Stomach smooth muscle (tissue), 2 donors: ENCODE measurements around the gene FRG2.
"Not testable (repeated sequence)": the region's sequence is repeated elsewhere in the genome, so short reads cannot be mapped to it uniquely, and the experiment has no call there.

Experiments
- H3K27ac ChIP-seq: one replicate; pipeline ENCODE4 v1.7.0; 2013; ENCODE audit warnings: mild to moderate bottlenecking, low read length, inconsistent platforms
- H3K27me3 ChIP-seq, 2 donors: one replicate each; pipeline ENCODE4 v1.7.0; 2013; ENCODE audit warnings: low read length in 2 of 2; ENCODE audit not compliant: insufficient read depth in 2 of 2, control insufficient read depth in 1 of 2
- H3K36me3 ChIP-seq, 2 donors: one replicate each; pipeline ENCODE4 v1.7.0; 2013; ENCODE audit warnings: low read length in 2 of 2; ENCODE audit not compliant: control insufficient read depth in 2 of 2, insufficient read depth in 2 of 2
- H3K4me1 ChIP-seq: one replicate; pipeline ENCODE4 v1.7.0; 2013; ENCODE audit warnings: low read length; ENCODE audit not compliant: control insufficient read depth, insufficient read depth
- H3K4me3 ChIP-seq, 2 donors: one replicate each; pipeline ENCODE4 v1.7.0; 2013; ENCODE audit warnings: low read length in 2 of 2
- H3K9ac ChIP-seq, 2 donors: one replicate each; pipeline ENCODE4 v1.7.0; 2013; ENCODE audit warnings: low read length in 2 of 2, mild to moderate bottlenecking in 1 of 2
- H3K9me3 ChIP-seq, 2 donors: one replicate each; pipeline ENCODE4 v1.7.0; 2013; ENCODE audit warnings: low read length in 2 of 2; ENCODE audit not compliant: control insufficient read depth in 2 of 2
- donor health status: healthy.
- donor health status: Pancreatic carcinoma.

The FRG2 gene

GRCh38 chr4:190021973-190022372 is 5.1 kb downstream of the FRG2 start:
- peak overlapping the region in 1 of 2 donors; percentile 22 for H3K4me3 ChIP-seq
- H3K9me3 ChIP-seq, H3K36me3 ChIP-seq, H3K27ac ChIP-seq, H3K9ac ChIP-seq, H3K4me1 ChIP-seq: not testable (repeated sequence)
- H3K27me3 ChIP-seq: peaks cover 33 to 39% of the 10 kb centered on the region in 2 donors

- Histone ChIP-seq H3K27ac (no peak overlapping the region), H3K4me3 (peak overlapping the region in 1 of 2 donors; percentile 35), H3K36me3 (no peaks in the 10 kb centered on the region), H3K9ac (no peak overlapping the region), H3K27me3 (peaks cover 38 to 48% of the 10 kb centered on the region in 2 donors), H3K4me1 (peaks cover 10% of the 10 kb centered on the region), H3K9me3 (no peaks in the 10 kb centered on the region)
Measured at GRCh38 chr4:190020790-190021717, 6.0 kb downstream of the FRG2 start.

GRCh38 chr4:190019859-190020463 is 7.1 kb downstream of the FRG2 start:
- not testable (repeated sequence) for H3K36me3 ChIP-seq, H3K9ac ChIP-seq, H3K27ac ChIP-seq, H3K4me1 ChIP-seq, H3K4me3 ChIP-seq, H3K9me3 ChIP-seq
- H3K27me3 ChIP-seq: peaks cover 45 to 59% of the 10 kb centered on the region in 2 donors

- H3K9me3 ChIP-seq: no peaks in the 10 kb centered on the region
- no peak overlapping the region for H3K27ac ChIP-seq
- no peak overlapping the region for H3K4me3 ChIP-seq
- no peak overlapping the region for H3K9ac ChIP-seq
- no peaks in the 10 kb centered on the region for H3K36me3 ChIP-seq
- peaks cover 45 to 63% of the 10 kb centered on the region in 2 donors for H3K27me3 ChIP-seq
- H3K4me1 ChIP-seq: peaks cover 10% of the 10 kb centered on the region
Measured at GRCh38 chr4:190019023-190019858, 7.8 kb downstream of the FRG2 start.

GRCh38 chr4:190018201-190018920 is 8.7 kb downstream of the FRG2 start:
- Histone ChIP-seq H3K36me3 (no peaks in the 10 kb centered on the region), H3K4me1 (peaks cover 10% of the 10 kb centered on the region), H3K4me3 (no peak overlapping the region), H3K9me3 (no peaks in the 10 kb centered on the region), H3K9ac (no peak overlapping the region), H3K27me3 (peaks cover 45 to 63% of the 10 kb centered on the region in 2 donors), H3K27ac (no peak overlapping the region)

- no peak overlapping the region for H3K27ac ChIP-seq
- H3K9me3 ChIP-seq: no peaks in the 10 kb centered on the region
- no peak overlapping the region for H3K9ac ChIP-seq
- peaks cover 50 to 67% of the 10 kb centered on the region in 2 donors for H3K27me3 ChIP-seq
- no peak overlapping the region for H3K4me3 ChIP-seq
- H3K4me1 ChIP-seq: peaks cover 10% of the 10 kb centered on the region
- H3K36me3 ChIP-seq: no peaks in the 10 kb centered on the region
Measured at GRCh38 chr4:190017357-190018200, 9.5 kb downstream of the FRG2 start.

GRCh38 chr4:190016369-190017289 is 10.4 kb downstream of the FRG2 start:
- Histone ChIP-seq H3K4me3 (no peak overlapping the region), H3K4me1 (peaks cover 10% of the 10 kb centered on the region), H3K36me3 (no peaks in the 10 kb centered on the region), H3K9me3 (no peaks in the 10 kb centered on the region), H3K9ac (no peak overlapping the region), H3K27me3 (peaks cover 57 to 68% of the 10 kb centered on the region in 2 donors), H3K27ac (no peak overlapping the region)

GRCh38 chr4:190015538-190016368 is 11.3 kb downstream of the FRG2 start:
- Histone ChIP-seq H3K27ac (no peak overlapping the region), H3K4me3 (no peak overlapping the region), H3K9ac (no peak overlapping the region), H3K27me3 (peaks cover 52 to 63% of the 10 kb centered on the region in 2 donors), H3K9me3 (no peaks in the 10 kb centered on the region), H3K36me3 (no peaks in the 10 kb centered on the region), H3K4me1 (peaks cover 10% of the 10 kb centered on the region)
